ENCODE measurements around the gene PPP1CA. TPM values are rescaled to one million over a fixed set of nuclear protein-coding genes. Genes with fewer than 3 reads are reported as not detected.
A peak's percentile ranks its signal among the peaks of the same experiment; 100 is the strongest.

PPP1CA gene
- total RNA-seq, 1 donor from 2014 or later: 262 TPM

DNA sequence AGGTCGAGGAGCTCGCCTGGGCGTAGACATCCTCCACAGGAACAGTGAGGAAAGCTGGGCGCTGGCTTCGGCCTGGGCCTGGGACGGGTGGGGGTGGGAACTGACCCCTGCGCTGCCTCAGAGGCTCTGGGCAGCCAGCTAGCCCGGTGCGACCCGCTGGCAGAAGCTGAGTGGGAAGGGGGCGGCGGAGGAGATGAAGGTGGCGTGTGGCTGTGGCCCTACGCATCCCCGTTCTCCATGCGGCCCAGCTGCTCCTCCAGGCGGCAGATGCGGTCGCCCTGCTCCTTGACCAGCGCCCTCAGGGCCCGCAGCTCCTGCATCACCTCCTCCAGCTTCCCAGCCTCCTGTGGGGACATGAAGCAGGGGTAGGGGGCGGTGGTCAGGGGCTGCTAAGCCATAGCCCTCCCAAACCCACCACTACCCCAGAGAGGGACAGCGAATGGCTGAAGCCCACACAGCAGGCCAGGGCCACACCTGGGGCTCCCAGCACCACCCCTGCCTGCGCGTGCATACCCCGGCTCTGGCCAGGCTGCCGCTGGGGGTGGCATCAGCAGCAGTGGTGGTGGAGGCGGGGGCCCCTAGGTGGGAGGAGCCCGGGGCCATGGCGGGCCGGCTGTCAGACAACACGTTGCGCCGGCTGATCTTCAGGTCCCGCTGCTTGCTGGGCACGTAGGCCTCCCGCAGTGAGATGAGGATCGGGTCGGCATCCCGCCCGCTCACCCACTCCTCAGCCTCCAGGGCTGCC, 36.7 kb upstream of the PPP1CA start:
- intact Hi-C loops (cut with micrococcal nuclease): loop anchor here (2.0 kb wide), 2 partner anchors 30 to 46 kb away; partner anchors contain the start of gene TMEM134
- peak; percentile 77 for DNase-seq (ENCODE audit: low spot score)
- H3K9me3 Mint-ChIP-seq: no peaks in the 10 kb centered on the region
- H3K27me3 Mint-ChIP-seq (ENCODE audit: low read depth): no peaks in the 10 kb centered on the region
- H3K4me3 Mint-ChIP-seq (ENCODE audit: low read depth): peak overlapping the region; percentile 94
- peaks cover 36% of the 10 kb centered on the region for H3K4me1 Mint-ChIP-seq (ENCODE audit: low read depth)
- H3K27ac Mint-ChIP-seq: peak overlapping the region; percentile 95
- H3K36me3 Mint-ChIP-seq (ENCODE audit: low read depth): peaks cover 46% of the 10 kb centered on the region

DNA sequence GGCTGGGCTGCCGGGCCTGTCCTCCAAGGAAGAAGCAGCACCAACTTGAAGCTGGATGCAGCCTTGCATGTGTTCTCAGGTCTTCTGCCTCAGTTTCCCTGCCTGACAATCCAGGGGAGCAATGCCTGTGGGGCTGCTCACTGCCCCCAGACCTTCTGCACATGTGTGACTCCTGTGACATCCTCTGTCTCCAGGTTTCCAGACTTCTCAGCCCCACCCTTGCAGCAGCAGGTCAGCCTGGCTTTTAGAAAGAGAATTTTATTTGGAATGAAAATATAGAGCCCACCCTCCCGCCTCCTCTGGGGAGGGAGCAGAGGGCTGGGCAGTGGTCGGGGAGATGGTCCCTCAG, 36.1 kb upstream of the PPP1CA start:
- Mint-ChIP-seq H3K9me3 (no peaks in the 10 kb centered on the region), H3K27me3 (ENCODE audit: low read depth) (no peaks in the 10 kb centered on the region), H3K4me3 (ENCODE audit: low read depth) (peak overlapping the region; percentile 94), H3K36me3 (ENCODE audit: low read depth) (peaks cover 48% of the 10 kb centered on the region), H3K4me1 (ENCODE audit: low read depth) (peaks cover 37% of the 10 kb centered on the region), H3K27ac (peak overlapping the region; percentile 95)
- intact Hi-C loops (cut with micrococcal nuclease): loop anchor here (2.0 kb wide), 2 partner anchors 31 to 47 kb away; partner anchors contain the start of gene TMEM134
- no peak for DNase-seq (ENCODE audit: low spot score)

DNA sequence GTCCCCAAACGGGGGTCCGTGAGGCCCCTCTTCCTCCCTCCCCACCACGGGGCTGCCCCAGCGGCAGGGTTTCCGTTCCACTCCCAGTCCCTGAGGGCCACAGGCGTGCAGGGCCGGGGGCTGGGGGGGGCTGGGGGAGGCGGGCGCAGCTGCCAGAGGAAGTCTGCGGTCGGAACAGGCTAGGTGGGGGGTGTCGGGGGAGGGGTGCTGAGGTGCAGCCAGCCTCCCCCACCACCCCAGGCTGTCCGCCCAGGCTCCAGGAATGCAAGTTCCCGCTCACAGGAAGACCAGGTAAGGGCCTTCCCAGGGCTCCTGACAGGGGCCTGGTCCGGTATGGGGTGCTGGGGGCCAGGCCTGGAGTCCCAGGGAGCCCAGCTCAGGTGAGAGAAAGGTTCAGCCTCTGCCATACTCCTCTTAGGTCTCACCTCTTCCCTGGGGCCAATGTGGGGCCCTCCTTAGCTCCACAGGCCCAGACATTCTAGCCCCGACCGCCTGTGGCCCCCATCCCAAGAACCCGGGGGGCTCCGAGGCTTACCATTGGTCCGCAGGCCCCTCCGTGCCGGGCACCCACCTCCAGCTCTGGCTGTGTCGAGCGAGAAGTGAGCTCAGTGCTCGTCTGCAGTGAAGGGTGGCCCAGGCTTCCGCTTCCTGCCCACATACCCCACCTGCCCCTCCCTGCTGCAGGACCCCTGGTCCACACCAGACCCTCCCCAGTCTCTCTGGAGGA, 35.6 kb upstream of the PPP1CA start, which contains the start of gene PTPRCAP:
Gene PTPRCAP (minus strand): TSS at position 601 of the 727 bp plus-strand sequence. CDS start 63 bp downstream, at position 538.
- peaks cover 53% of the 10 kb centered on the region for H3K36me3 Mint-ChIP-seq (ENCODE audit: low read depth)
- intact Hi-C loops (cut with micrococcal nuclease): no loop called here
- no peaks in the 10 kb centered on the region for H3K9me3 Mint-ChIP-seq
- H3K4me1 Mint-ChIP-seq (ENCODE audit: low read depth): peaks cover 35% of the 10 kb centered on the region
- H3K27me3 Mint-ChIP-seq (ENCODE audit: low read depth): no peaks in the 10 kb centered on the region
- H3K27ac Mint-ChIP-seq: peak within 1 kb of the TSS; percentile 95
- DNase-seq (ENCODE audit: low spot score): peak; percentile 69
- H3K4me3 Mint-ChIP-seq (ENCODE audit: low read depth): peak within 1 kb of the TSS; percentile 94

DNA sequence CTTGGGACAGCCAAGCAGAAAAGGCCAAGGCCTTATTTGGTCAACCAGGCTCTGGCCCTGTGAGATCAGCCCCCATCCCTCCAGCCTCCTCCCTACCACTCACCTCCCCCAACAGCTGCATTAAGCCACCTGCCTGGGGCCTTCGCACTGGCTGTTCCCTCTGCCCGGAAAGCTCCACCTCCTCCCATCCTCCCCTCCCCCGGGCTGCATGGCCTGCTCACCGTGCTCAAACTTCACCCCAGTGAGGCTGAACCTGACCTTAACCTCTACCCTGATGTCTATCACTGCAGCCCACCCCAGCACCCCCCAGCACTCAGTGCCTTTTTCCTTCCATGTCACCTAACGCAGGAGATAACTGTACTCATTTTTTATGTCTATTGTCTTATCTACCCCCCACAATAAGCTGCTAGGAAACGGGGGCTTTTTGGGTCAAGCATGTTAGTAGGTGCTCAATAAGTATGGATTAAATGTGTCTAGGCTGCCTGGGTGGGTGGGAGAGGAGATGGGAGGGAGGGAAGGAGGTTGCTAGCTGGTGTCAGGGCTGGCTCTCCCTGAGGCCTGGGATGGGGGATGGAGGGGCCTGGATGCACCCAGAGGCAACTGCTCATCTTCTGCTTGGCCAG, 34.9 kb upstream of the PPP1CA start:
- Mint-ChIP-seq H3K27ac (peak overlapping the region; percentile 95), H3K4me1 (ENCODE audit: low read depth) (peaks cover 42% of the 10 kb centered on the region), H3K36me3 (ENCODE audit: low read depth) (peaks cover 60% of the 10 kb centered on the region), H3K4me3 (ENCODE audit: low read depth) (peak overlapping the region; percentile 94), H3K9me3 (no peaks in the 10 kb centered on the region), H3K27me3 (ENCODE audit: low read depth) (no peaks in the 10 kb centered on the region)
- intact Hi-C loops (cut with micrococcal nuclease): loop anchor here (1.0 kb wide), 2 partner anchors 8 to 70 kb away; partner anchors contain the start of gene RPS6KB2
- DNase-seq (ENCODE audit: low spot score): peak; percentile 60

DNA sequence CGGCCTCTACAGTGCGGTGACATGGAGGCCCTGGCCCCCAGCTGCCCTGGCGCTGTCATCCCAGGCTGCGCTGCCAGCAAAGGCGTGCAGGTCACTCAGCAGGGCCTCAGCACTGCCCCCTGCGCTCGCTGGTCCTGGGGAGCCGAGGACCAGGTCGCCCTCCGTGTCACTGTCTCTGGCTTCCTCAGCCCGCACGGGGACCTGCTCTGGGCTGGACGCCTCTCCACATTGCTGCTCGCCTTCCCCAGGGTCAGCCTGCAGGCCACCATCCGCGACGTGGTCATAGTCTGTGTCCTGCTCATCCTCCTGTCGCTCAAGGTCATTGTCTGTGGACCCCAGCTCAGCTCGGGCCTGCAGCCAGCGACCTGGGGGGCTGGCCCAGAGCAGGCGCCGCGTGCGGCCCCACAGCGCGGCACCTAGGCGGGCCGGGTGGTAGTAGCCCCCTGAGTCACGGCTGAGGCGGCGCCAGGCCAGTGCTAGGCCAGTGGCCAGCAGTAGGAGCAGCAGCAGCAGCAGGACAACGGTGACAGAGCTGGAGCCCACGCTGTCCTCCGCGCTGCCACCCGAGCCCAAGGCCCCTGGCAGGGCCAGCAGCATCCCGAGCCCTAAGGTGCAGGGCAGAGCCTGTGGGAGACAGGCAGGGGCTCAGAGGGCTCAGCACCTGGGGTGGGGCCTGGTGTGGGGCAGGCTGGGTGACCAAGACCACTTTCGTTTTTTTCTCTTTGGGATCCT, 34.2 kb upstream of the PPP1CA start:
- H3K9me3 Mint-ChIP-seq: no peaks in the 10 kb centered on the region

DNA sequence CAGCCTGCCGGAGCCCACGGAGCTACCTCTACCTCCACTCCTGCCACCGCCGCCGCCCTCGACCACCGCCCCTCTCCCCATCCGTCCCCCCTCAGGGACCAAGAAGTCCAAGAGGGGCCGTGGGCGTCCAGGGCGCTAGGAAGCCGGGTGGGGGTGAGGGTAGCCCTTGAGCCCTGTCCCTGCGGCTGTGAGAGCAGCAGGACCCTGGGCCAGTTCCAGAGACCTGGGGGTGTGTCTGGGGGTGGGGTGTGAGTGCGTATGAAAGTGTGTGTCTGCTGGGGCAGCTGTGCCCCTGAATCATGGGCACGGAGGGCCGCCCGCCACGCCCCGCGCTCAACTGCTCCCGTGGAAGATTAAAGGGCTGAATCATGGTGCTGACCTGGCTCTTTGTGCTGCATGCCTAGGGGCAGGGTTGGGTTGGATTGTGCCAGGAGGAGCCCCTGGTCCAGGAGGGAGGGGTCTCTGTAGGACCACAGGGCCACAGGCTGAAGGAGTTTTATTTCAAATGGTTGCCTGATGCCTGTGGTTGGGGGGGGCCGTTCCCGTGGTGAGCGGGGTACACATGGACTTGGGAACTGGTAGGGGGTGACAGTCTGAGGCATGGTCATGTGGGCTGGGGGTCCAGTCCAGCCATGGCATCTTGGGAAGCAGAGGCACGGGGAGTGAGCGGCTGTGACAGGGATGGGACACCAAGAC, 33.5 kb upstream of the PPP1CA start:
- peaks cover 68% of the 10 kb centered on the region for H3K36me3 Mint-ChIP-seq (ENCODE audit: low read depth)

More for the DNA sequence above, 34.2 kb upstream of the PPP1CA start:
- intact Hi-C loops (cut with micrococcal nuclease): loop anchor here (1.0 kb wide), 2 partner anchors 8 to 70 kb away; partner anchors contain the start of gene RPS6KB2
- Mint-ChIP-seq H3K36me3 (ENCODE audit: low read depth) (peaks cover 65% of the 10 kb centered on the region), H3K27me3 (ENCODE audit: low read depth) (no peaks in the 10 kb centered on the region), H3K4me1 (ENCODE audit: low read depth) (peaks cover 38% of the 10 kb centered on the region), H3K4me3 (ENCODE audit: low read depth) (peak overlapping the region; percentile 94), H3K27ac (peak overlapping the region; percentile 95)
- no peak for DNase-seq (ENCODE audit: low spot score)

DNA sequence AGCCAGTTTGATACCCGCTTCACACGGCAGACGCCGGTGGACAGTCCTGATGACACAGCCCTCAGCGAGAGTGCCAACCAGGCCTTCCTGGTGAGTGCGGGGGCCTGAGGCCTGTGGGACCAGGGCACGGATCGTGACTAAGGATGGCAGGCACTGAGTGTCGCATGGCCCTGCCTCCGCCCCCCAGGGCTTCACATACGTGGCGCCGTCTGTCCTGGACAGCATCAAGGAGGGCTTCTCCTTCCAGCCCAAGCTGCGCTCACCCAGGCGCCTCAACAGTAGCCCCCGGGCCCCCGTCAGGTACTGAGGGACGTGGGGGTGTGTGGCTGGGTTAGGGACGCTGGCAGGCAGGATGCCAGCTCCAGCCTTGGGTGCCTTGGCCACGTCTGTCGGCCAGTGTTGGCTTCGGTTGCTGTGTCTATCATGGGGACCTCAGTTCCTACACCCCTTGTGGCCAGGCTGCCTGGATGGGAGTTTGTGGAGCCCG, 32.8 kb upstream of the PPP1CA start:
- Mint-ChIP-seq H3K36me3 (ENCODE audit: low read depth) (peaks cover 65% of the 10 kb centered on the region), H3K4me1 (ENCODE audit: low read depth) (peaks cover 27% of the 10 kb centered on the region)

More for the DNA sequence above, 33.5 kb upstream of the PPP1CA start:
- no peaks in the 10 kb centered on the region for H3K9me3 Mint-ChIP-seq
- H3K27ac Mint-ChIP-seq: peak overlapping the region; percentile 63
- no peaks in the 10 kb centered on the region for H3K27me3 Mint-ChIP-seq (ENCODE audit: low read depth)
- intact Hi-C loops (cut with micrococcal nuclease): no loop called here
- peaks cover 33% of the 10 kb centered on the region for H3K4me1 Mint-ChIP-seq (ENCODE audit: low read depth)
- no peak for DNase-seq (ENCODE audit: low spot score)
- H3K4me3 Mint-ChIP-seq (ENCODE audit: low read depth): peak overlapping the region; percentile 76

DNA sequence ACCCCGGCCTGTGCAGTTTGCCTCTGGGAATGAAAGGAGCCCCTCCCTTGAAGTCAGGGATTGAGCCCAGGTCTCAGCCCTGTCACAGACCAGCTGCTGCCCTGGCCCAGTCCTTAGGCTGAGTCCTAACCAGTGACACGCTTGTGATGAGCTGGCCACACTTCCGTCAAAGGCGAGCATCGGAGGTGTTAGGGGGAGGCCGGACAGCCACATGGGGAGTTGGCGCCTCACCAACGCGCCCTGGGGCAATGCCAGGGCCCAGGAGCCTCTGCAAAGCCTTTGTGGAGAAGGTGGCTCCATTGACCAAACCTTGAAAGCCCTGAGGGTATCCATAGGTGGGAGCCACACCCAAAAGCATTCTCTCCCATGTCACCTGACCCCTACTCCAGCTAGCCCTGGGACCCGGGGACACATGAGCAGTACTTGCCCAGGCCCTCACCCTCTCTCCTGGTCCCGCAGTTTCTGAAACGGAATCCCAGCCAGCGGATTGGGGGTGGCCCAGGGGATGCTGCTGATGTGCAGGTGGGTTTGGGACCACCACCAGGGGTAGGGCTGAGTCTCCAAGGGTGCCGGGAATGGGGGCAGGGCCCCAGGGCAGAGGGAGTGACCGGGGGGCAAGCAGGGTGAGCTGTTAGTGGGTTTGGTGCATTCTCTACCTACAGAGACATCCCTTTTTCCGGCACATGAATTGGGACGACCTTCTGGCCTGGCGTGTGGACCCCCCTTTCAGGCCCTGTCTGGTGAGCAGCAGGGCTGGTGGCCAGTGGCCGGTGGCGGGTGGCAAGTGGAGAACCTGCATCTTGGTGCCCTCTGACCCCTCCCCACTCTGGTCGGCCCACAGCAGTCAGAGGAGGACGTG, 32.1 kb upstream of the PPP1CA start:
- Mint-ChIP-seq H3K27me3 (ENCODE audit: low read depth) (no peaks in the 10 kb centered on the region), H3K4me1 (ENCODE audit: low read depth) (peaks cover 21% of the 10 kb centered on the region), H3K4me3 (ENCODE audit: low read depth) (peak overlapping the region; percentile 21), H3K36me3 (ENCODE audit: low read depth) (peaks cover 62% of the 10 kb centered on the region), H3K9me3 (no peaks in the 10 kb centered on the region), H3K27ac (peak overlapping the region; percentile 28)
- intact Hi-C loops (cut with micrococcal nuclease): no loop called here
- no peak for DNase-seq (ENCODE audit: low spot score)

More for the DNA sequence above, 32.8 kb upstream of the PPP1CA start:
- peak overlapping the region; percentile 13 for H3K4me3 Mint-ChIP-seq (ENCODE audit: low read depth)
- DNase-seq (ENCODE audit: low spot score): no peak
- no peaks in the 10 kb centered on the region for H3K27me3 Mint-ChIP-seq (ENCODE audit: low read depth)
- intact Hi-C loops (cut with micrococcal nuclease): no loop called here
- peak overlapping the region; percentile 28 for H3K27ac Mint-ChIP-seq
- H3K9me3 Mint-ChIP-seq: no peaks in the 10 kb centered on the region

DNA sequence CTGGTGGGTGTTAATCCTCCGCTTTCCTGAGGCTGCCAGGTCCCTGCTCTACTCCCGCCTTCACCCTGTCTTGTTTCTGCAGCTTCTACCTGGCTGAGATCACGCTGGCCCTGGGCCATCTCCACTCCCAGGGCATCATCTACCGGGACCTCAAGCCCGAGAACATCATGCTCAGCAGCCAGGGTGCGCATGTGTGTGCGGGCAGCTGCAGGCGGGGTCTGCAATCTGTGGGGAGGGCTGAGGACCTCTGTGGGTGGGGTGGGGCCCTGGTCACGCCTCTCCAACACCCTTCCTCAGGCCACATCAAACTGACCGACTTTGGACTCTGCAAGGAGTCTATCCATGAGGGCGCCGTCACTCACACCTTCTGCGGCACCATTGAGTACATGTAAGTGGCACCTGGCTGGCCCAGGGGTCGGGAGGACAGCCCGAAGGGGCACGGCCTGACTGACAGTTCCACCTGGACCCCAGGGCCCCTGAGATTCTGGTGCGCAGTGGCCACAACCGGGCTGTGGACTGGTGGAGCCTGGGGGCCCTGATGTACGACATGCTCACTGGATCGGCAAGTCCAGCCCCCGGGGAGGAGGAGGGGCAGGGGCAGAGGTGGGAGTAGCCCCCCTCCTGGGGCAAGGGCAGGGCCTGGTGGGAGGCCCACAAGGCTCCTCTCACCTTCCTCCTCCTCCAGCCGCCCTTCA, 31.1 kb upstream of the PPP1CA start:
- peak overlapping the region; percentile 31 for H3K27ac Mint-ChIP-seq
- H3K4me3 Mint-ChIP-seq (ENCODE audit: low read depth): no peak overlapping the region
- DNase-seq (ENCODE audit: low spot score): no peak
- intact Hi-C loops (cut with micrococcal nuclease): no loop called here
- H3K27me3 Mint-ChIP-seq (ENCODE audit: low read depth): no peaks in the 10 kb centered on the region
- H3K36me3 Mint-ChIP-seq (ENCODE audit: low read depth): peaks cover 57% of the 10 kb centered on the region
- no peaks in the 10 kb centered on the region for H3K9me3 Mint-ChIP-seq
- H3K4me1 Mint-ChIP-seq (ENCODE audit: low read depth): peaks cover 20% of the 10 kb centered on the region

DNA sequence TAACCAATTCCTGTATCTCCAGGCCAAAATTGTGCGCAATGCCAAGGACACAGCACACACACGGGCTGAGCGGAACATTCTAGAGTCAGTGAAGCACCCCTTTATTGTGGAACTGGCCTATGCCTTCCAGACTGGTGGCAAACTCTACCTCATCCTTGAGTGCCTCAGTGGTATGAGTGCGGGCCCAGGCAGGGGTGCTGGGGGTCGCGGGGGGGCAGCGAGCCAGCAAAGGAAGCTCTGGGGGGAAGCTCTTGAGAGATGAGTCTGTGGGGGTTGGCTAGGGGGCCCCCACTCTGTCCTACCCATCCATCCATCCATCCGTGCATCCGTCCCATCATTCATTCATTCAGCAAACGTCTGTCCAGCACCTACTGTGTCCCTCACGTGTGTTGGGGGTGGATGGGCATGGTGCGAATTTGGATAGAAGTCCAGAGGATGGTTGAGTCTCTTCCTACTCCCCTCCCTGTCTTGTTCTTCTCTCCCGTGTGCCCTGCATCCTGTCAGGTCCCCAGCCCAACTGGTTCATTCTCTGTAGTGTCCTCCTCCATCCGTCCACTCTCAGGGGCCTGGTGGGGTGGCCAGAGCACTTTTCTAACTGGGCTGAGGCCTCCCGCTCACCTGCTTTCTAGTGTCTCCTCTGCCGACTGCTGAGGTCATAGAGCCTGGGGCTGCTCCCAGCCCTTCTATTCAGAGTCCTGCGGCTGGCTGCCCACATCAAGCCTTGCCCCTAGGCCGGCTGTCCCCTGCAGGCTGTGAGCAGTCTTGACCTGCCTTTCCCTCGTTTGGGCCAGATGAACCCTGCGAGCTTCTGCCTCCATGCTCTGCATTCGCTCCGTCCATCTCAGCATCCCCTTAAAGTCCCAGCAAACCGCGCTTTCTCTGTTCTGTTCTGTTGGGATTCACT, 29.9 kb upstream of the PPP1CA start:
- Mint-ChIP-seq H3K4me1 (ENCODE audit: low read depth) (peaks cover 23% of the 10 kb centered on the region), H3K36me3 (ENCODE audit: low read depth) (peaks cover 50% of the 10 kb centered on the region), H3K4me3 (ENCODE audit: low read depth) (no peak overlapping the region), H3K9me3 (no peaks in the 10 kb centered on the region), H3K27me3 (ENCODE audit: low read depth) (no peaks in the 10 kb centered on the region), H3K27ac (peak overlapping the region; percentile 46)
- intact Hi-C loops (cut with micrococcal nuclease): no loop called here
- DNase-seq (ENCODE audit: low spot score): no peak

Data from activated T-helper 2 cell treated with anti-CD3 and anti-CD28 coated beads, Interferon-gamma antibody, Interleukin-2, Interleukin-4, amounts not matched to agents 10 μg/mL and 5 μg/mL and 100 μg/mL, durations not matched to agents 14 hours and 24 hours and 36 hours (primary cell).